GM18858 (cell line): ENCODE results near the gene HMG20A.

Experiments used
- ATAC-seq: cut with Tn5 transposase; IDR thresholded peaks from one replicate; pipeline ENCODE4 v1.9.1; 2021; ENCODE audit not compliant: unreplicated experiment

The HMG20A gene

GRCh38 chr15:77515613-77516012, 94.9 kb downstream of the HMG20A start:
- no peak for ATAC-seq

GRCh38 chr15:77516076-77516475, 95.4 kb downstream of the HMG20A start:
- no peak for ATAC-seq

- ATAC-seq = no peak
Measured at GRCh38 chr15:77516786-77517185, 96.1 kb downstream of the HMG20A start.

- ATAC-seq = no peak
Measured at GRCh38 chr15:77517579-77517978, 96.9 kb downstream of the HMG20A start.

GRCh38 chr15:77518458-77518857, 97.8 kb downstream of the HMG20A start:
- ATAC-seq = no peak

GRCh38 chr15:77519540-77519939, 98.9 kb downstream of the HMG20A start:
- no peak for ATAC-seq

GRCh38 chr15:77521206-77521605, 100.5 kb downstream of the HMG20A start:
- no peak for ATAC-seq

GRCh38 chr15:77525400-77525811, 104.7 kb downstream of the HMG20A start:
- no peak for ATAC-seq

GRCh38 chr15:77525907-77526594, 105.4 kb downstream of the HMG20A start:
- ATAC-seq = no peak

GRCh38 chr15:77526595-77527163, 106.0 kb downstream of the HMG20A start:
- no peak for ATAC-seq

GRCh38 chr15:77527164-77527778, 106.6 kb downstream of the HMG20A start:
- no peak for ATAC-seq

GRCh38 chr15:77527831-77528231, 107.1 kb downstream of the HMG20A start:
- ATAC-seq = no peak

- ATAC-seq = no peak
Measured at GRCh38 chr15:77528290-77528967, 107.7 kb downstream of the HMG20A start.

- ATAC-seq = no peak
Measured at GRCh38 chr15:77528968-77529319, 108.3 kb downstream of the HMG20A start.

GRCh38 chr15:77529394-77530159, 108.9 kb downstream of the HMG20A start:
- ATAC-seq = no peak

GRCh38 chr15:77530576-77530975, 109.9 kb downstream of the HMG20A start:
- ATAC-seq = no peak

- no peak for ATAC-seq
Measured at GRCh38 chr15:77531191-77532000, 110.7 kb downstream of the HMG20A start.

GRCh38 chr15:77532067-77532710, 111.5 kb downstream of the HMG20A start:
- ATAC-seq = no peak

GRCh38 chr15:77532846-77533245, 112.2 kb downstream of the HMG20A start:
- no peak for ATAC-seq
